Measurements from ENCODE around the gene SLC28A2.

GRCh38 chr15:45230245-45230965, 21.6 kb upstream of the SLC28A2 start:
- no peak for TF ChIP-seq CTCF (IDR thresholded peaks at IDR 0.05)
- no peak for TF ChIP-seq POLR2A (IDR thresholded peaks at IDR 0.05)
